Right atrium auricular region (tissue), 2 donors: ENCODE measurements around the gene HOXA3. TPM values are rescaled to one million over a fixed set of nuclear protein-coding genes. Genes with fewer than 3 reads are reported as not detected.

Experiments used
- DNase-seq: peaks from one replicate; pipeline ENCODE4 v3.0.0-alpha.2; 2019; ENCODE audit warnings: low spot score
- H3K27ac ChIP-seq, 2 donors: fragments of 200-600 bp; sonication (generic); 1 replicate in 1 of 2; 2 replicates in 1 of 2; pipeline ENCODE4 v1.5.1; 2016 to 2019
- H3K27me3 ChIP-seq, 2 donors: fragments of 200-600 bp; sonication (generic); one replicate each; pipeline versions ENCODE4 v1.5.1 to v1.6.0; 2017 to 2019
- H3K36me3 ChIP-seq: fragments of 200-600 bp; sonication (generic); one replicate; pipeline ENCODE4 v1.5.1; 2016
- H3K4me1 ChIP-seq, 2 donors: fragments of 200-600 bp; sonication (generic); one replicate each; pipeline versions ENCODE4 v1.5.1 to v1.6.0; 2017 to 2019
- H3K4me3 ChIP-seq, 2 donors: fragments of 200-600 bp; sonication (generic); 1 replicate in 1 of 2; 2 replicates in 1 of 2; pipeline ENCODE4 v1.5.1; 2017 to 2019; ENCODE audit warnings: mild to moderate bottlenecking in 1 of 2, moderate library complexity in 1 of 2
- H3K9me3 ChIP-seq, 2 donors: fragments of 200-600 bp; sonication (generic); one replicate each; pipeline ENCODE4 v1.5.1; 2019
- CTCF ChIP-seq, 2 donors: fragments of 200-600 bp; sonication (generic); IDR thresholded peaks; one replicate each; pipeline ENCODE4 v1.5.1; 2019; ENCODE audit warnings: antibody characterized with exemption in 2 of 2
- total RNA-seq, 2 donors: library from RNA; depleted of rRNA; stranded (reverse); fragments of >200 nt; gene quantifications; one replicate each; pipeline ENCODE4 v1.1.0, GENCODE V29; 2016

Gene HOXA3
- total RNA-seq, 2 donors from 2014 or later: 0.28 to 0.30 TPM

DNA sequence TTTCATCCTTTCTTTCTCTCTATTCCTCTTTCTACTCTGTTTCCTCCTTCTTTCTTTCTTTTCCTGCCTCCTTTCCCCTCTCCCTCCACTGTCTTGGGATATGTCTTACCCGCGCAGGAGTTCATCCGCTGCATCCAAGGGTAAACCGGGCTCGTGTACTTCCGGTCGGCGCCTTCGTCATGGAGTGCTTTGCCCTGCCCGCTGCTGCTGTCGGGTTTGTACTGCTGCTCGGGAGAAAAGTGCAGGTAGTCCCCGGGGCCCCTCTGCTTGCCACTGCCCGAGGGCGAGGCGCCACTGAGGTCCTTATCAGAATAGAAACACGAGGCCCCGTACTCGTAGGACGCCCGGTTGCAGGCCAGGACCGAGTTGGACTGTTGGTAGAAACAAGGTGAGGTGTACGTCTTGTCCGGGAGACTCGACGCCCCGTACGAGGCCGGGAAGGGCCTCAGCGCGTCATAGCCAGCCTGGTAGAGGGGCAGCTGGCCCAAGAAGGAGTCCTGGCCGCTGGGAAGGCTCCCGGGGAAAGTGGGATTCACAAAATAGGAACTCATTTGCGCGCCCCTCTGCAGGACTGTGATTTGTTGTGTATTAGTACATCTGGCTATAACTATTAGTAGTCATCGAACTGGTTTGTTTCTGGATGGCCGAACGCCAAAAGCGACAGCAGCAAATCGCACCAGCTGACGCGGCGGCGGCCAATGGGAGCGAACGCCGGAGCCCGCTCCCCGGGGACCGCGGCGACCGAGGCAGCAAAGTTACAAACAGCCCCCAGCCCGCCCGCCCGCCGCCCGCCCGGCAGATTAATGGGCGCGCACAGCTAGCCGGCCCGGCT is 5.0 kb downstream of the HOXA3 start, which contains the start of gene HOXA6:
Gene HOXA6, minus strand, starts transcription at position 576 of the 832 bp plus-strand sequence. Its CDS starts 25 bp downstream, at position 551.
- Histone ChIP-seq H3K27me3 (peaks cover 52 to 95% of the 10 kb centered on the region in 2 donors), H3K36me3 (no peaks in the 10 kb centered on the region), H3K4me3 (peak within 1 kb of the TSS in 1 of 2 donors; percentile 34), H3K9me3 (no peaks in the 10 kb centered on the region), H3K27ac (no peak within 1 kb of the TSS), H3K4me1 (peaks cover 0 to 69% of the 10 kb centered on the region in 2 donors)
- no peak for TF ChIP-seq CTCF (IDR thresholded peaks at IDR 0.05)
- DNase-seq: no peak

GRCh38 chr7:27146491-27147198 is 5.7 kb downstream of the HOXA3 start:
- Histone ChIP-seq H3K27me3 (peaks cover 53 to 95% of the 10 kb centered on the region in 2 donors), H3K27ac (no peak overlapping the region), H3K36me3 (no peaks in the 10 kb centered on the region), H3K4me1 (peaks cover 0 to 66% of the 10 kb centered on the region in 2 donors), H3K9me3 (no peaks in the 10 kb centered on the region), H3K4me3 (no peak overlapping the region)
- TF ChIP-seq CTCF (IDR thresholded peaks at IDR 0.05): no peak
- DNase-seq: no peak

- H3K27ac ChIP-seq: no peak overlapping the region
- H3K4me1 ChIP-seq: peaks cover 0 to 59% of the 10 kb centered on the region in 2 donors
- H3K36me3 ChIP-seq: no peaks in the 10 kb centered on the region
- no peak for TF ChIP-seq CTCF (IDR thresholded peaks at IDR 0.05)
- H3K27me3 ChIP-seq: peaks cover 53 to 91% of the 10 kb centered on the region in 2 donors
- no peak for DNase-seq
- no peak overlapping the region for H3K4me3 ChIP-seq
- H3K9me3 ChIP-seq: no peaks in the 10 kb centered on the region
These were observed 6.4 kb downstream of the HOXA3 start for GRCh38 chr7:27145914-27146412.

GRCh38 chr7:27145165-27145913 is 7.0 kb downstream of the HOXA3 start:
- no peaks in the 10 kb centered on the region for H3K9me3 ChIP-seq
- peaks cover 0 to 53% of the 10 kb centered on the region in 2 donors for H3K4me1 ChIP-seq
- no peak for DNase-seq
- H3K27ac ChIP-seq: no peak overlapping the region
- H3K27me3 ChIP-seq: peaks cover 53 to 90% of the 10 kb centered on the region in 2 donors
- TF ChIP-seq CTCF (IDR thresholded peaks at IDR 0.05): no peak
- H3K4me3 ChIP-seq: no peak overlapping the region
- no peaks in the 10 kb centered on the region for H3K36me3 ChIP-seq

- DNase-seq: no peak
- H3K27ac ChIP-seq: no peak overlapping the region
- H3K4me3 ChIP-seq: no peak overlapping the region
- H3K9me3 ChIP-seq: no peaks in the 10 kb centered on the region
- no peak for TF ChIP-seq CTCF (IDR thresholded peaks at IDR 0.05)
- H3K27me3 ChIP-seq: peaks cover 53 to 91% of the 10 kb centered on the region in 2 donors
- no peaks in the 10 kb centered on the region for H3K36me3 ChIP-seq
- H3K4me1 ChIP-seq: peaks cover 0 to 52% of the 10 kb centered on the region in 2 donors
These were observed 7.6 kb downstream of the HOXA3 start for GRCh38 chr7:27144781-27145164.
